Upper lobe of left lung (tissue), 4 donors: ENCODE results near the gene DLG5.

ENCODE experiments used
- CTCF ChIP-seq, 6 experiments: fragments of 450-650 bp in 4 of 6; fragments of 200-600 bp in 2 of 6; sonication (generic) in 2 of 6; IDR thresholded peaks; one replicate each; pipeline ENCODE4 v1.5.1; 2016 to 2019; ENCODE audit warnings: antibody characterized with exemption in 6 of 6
- POLR2A ChIP-seq, 4 donors: fragments of 450-650 bp; IDR thresholded peaks; one replicate each; pipeline ENCODE4 v1.5.1; 2016 to 2017; ENCODE audit warnings: antibody characterized with exemption in 4 of 4, mild to moderate bottlenecking in 2 of 4
- POLR2AphosphoS5 ChIP-seq, 2 donors: sonication (generic); formaldehyde crosslinking; IDR thresholded peaks; one replicate each; pipeline ENCODE4 v1.5.1; 2017; ENCODE audit warnings: antibody characterized with exemption in 2 of 2

GRCh38 chr10:77828377-77828776 lies 98.2 kb downstream of the DLG5 start:
- no peak for TF ChIP-seq CTCF (IDR thresholded peaks at IDR 0.05)
- no peak for TF ChIP-seq POLR2AphosphoS5 (IDR thresholded peaks at IDR 0.05)
- no peak for TF ChIP-seq POLR2A (IDR thresholded peaks at IDR 0.05)
